AG08395 (cell line): ENCODE data around the gene PSENEN.
A peak's percentile ranks its signal among the peaks of the same experiment; 100 is the strongest.

Experiments used
- DNase-seq: peaks from one replicate; pipeline ENCODE4 v3.0.0; 2012; ENCODE audit warnings: mixed read lengths, low spot score

The PSENEN gene, protein sequence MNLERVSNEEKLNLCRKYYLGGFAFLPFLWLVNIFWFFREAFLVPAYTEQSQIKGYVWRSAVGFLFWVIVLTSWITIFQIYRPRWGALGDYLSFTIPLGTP

DNA sequence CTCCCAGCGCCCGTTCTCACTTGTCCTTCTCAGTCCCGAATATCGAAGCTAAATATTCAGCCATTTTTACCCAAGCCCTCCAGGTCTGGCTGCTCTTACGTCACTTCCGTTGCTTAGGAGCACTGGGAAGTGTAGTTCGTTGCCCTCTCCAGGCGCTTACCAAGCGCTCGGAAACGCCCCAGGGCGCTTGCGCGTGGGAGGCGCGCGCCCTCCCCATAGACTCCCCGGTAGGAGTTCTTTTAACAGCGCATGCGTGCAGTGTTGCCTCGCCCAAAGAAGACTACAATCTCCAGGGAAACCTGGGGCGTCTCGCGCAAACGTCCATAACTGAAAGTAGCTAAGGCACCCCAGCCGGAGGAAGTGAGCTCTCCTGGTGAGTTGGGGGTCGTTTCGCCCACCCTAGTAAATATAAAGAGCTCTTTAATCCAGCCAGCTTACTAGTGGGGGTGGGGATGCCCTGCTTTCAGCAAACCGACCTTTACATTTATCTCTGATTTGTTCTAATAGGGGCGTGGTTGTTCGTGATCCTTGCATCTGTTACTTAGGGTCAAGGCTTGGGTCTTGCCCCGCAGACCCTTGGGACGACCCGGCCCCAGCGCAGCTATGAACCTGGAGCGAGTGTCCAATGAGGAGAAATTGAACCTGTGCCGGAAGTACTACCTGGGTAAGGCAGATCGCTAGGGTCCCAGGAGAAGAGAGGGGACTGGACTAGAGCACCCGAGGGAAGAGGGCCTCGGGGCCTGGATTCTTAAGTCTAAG is at the start of gene PSENEN, which contains the start of gene U2AF1L4:
Gene PSENEN (plus strand): TSS at position 324 of the 759 bp plus-strand sequence. CDS start 280 bp downstream, at position 604.
Gene U2AF1L4 (minus strand): TSS at position 91 of the 759 bp plus-strand sequence. CDS start 27 bp downstream, at position 64.
- peak; percentile 98 for DNase-seq

DNA sequence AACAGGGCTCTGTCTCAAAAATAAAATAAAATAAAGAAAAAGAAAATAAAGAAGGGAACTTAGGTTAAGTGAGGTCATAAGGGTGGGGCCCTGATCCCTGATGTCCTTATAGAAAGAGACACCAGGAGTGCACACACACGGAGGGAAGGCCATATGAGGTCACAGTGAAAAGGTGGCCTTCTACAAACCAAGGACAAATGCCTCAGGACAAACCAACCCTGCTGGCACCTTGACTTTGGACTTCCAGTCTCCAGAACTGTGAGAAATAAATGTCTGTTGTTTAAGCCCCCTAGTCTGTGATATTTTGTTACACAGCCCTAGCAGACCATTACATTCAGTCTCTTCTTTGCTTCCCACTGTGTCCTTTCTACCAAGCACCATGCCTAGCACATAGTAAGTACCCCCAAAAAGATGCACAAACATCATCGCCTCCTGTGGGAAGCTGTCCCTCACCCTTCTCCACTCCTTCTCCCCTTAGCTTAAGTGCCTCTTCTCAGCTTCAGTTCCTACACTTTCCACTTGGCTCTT is 49.5 kb upstream of the PSENEN start:
- DNase-seq, result no peak

- DNase-seq, result no peak
These were observed 48.6 kb upstream of the PSENEN start for GRCh38 chr19:35696835-35697234.

- DNase-seq, result peak; percentile 99
These were observed 43.0 kb upstream of the PSENEN start for GRCh38 chr19:35702223-35703012.

- DNase-seq, result no peak
These were observed 42.1 kb upstream of the PSENEN start for GRCh38 chr19:35703343-35703742.

DNA sequence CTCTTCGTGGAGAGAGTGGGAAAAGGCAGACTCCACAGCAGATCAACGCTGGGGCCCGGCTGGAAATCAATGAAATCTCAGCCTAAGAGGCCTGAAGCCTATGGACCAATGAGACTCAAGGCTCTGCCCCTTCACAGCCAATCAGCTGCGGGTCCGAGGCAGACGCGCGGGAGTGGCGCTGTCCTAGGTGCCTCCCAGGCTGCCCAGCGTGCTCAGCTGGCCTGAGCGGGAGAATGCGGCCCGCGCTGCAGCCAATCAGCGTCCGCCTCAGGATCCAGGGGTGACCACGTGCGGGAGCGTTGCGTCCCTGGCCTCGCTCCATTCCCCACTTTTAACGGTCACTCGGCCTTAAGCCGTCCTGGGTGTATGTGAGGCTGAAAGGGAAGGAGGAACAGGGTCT is 41.2 kb upstream of the PSENEN start, which contains the start of gene ZBTB32:
Gene ZBTB32 (plus strand): TSS at position 341 of the 400 bp plus-strand sequence. CDS start 10,069 bp downstream, outside the sequence.
- peak; percentile 81 for DNase-seq

- no peak for DNase-seq
These were observed 37.1 kb upstream of the PSENEN start for GRCh38 chr19:35708391-35708790.

GRCh38 chr19:35710784-35711723 is 34.4 kb upstream of the PSENEN start:
- DNase-seq, result no peak

- no peak for DNase-seq
These were observed 32.6 kb upstream of the PSENEN start for GRCh38 chr19:35712567-35713505.

DNA sequence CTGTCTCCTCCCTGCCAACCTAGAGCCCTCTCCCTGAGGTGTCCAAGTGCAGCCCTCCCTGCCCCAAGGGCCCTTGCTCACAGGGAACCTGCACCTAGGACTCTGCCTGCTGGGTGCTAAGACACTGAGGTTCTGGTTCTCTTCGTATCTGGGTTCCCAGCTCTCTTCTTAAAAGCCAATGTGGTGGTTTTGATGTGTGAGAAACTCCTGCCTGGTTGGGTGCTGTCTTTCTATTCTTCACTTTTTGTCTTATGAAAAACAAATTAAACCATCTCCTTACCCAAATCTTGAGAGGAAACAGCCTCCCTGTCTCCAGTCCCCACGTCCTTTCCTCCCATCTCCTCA is 32.0 kb upstream of the PSENEN start:
- DNase-seq, result no peak

DNA sequence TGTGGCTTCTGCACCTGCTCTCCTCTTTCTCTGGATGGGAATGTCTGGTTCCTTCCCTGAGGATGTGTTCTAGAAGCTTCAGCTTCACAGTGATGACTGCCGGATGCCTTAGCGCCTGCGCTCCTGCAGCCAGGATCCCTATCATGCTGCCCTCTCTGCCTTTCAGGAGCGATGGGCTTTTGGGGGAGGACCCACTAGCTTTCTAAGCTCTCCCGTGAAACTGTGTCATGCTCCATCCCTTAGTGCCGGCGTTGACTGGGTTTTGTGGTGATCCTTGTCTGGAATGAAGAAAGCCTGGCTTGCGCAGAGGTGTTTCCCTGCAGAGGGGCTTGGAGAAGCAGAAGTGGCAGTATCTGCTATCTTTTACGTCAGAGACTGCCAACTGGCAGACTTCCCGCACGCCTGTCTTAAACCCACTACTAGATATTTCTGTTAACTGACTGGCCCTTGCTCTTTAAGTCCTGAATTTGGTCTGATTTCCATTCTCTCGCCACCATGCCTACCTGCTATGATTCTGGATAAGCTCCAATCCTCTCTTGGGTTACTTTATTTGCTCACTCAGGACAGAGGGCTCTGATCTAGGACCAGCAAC is 31.5 kb upstream of the PSENEN start:
- no peak for DNase-seq

DNA sequence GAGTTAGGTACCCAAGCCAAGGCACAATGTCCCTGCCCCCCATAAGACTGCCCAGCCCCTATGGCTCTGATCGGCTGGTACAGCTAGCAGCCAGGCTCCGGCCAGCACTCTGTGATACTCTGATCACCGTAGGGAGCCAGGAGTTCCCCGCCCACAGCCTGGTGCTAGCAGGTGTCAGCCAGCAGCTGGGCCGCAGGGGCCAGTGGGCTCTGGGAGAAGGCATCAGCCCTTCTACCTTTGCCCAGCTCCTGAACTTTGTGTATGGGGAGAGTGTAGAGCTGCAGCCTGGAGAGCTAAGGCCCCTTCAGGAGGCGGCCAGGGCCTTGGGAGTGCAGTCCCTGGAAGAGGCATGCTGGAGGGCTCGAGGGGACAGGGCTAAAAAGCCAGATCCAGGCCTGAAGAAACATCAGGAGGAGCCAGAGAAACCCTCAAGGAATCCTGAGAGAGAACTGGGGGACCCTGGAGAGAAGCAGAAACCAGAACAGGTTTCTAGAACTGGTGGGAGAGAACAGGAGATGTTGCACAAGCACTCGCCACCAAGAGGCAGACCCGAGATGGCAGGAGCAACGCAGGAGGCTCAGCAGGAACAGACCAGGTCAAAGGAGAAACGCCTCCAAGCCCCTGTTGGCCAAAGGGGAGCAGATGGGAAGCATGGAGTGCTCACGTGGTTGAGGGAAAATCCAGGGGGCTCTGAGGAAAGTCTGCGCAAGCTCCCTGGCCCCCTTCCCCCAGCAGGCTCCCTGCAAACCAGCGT is 30.7 kb upstream of the PSENEN start:
- DNase-seq, result no peak

DNA sequence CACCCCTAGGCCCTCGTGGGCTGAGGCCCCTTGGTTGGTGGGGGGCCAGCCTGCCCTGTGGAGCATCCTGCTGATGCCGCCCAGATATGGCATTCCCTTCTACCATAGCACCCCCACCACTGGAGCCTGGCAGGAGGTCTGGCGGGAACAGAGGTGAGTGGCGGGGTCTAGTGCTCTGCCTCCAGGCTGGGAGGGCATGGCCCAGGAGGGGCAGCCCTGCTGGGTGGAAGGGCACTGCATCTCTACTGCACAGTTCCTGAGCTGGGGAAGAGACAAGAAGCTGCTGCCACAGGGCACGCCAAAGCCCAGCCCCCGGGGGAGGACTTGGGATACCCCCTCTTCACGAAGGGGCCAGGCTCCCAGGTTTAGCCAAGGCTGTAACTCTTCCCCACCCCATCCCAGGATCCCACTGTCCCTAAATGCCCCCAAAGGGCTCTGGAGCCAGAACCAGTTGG is 30.1 kb upstream of the PSENEN start:
- DNase-seq, result no peak

GRCh38 chr19:35715981-35716800 is 29.3 kb upstream of the PSENEN start:
- peak; percentile 70 for DNase-seq

DNA sequence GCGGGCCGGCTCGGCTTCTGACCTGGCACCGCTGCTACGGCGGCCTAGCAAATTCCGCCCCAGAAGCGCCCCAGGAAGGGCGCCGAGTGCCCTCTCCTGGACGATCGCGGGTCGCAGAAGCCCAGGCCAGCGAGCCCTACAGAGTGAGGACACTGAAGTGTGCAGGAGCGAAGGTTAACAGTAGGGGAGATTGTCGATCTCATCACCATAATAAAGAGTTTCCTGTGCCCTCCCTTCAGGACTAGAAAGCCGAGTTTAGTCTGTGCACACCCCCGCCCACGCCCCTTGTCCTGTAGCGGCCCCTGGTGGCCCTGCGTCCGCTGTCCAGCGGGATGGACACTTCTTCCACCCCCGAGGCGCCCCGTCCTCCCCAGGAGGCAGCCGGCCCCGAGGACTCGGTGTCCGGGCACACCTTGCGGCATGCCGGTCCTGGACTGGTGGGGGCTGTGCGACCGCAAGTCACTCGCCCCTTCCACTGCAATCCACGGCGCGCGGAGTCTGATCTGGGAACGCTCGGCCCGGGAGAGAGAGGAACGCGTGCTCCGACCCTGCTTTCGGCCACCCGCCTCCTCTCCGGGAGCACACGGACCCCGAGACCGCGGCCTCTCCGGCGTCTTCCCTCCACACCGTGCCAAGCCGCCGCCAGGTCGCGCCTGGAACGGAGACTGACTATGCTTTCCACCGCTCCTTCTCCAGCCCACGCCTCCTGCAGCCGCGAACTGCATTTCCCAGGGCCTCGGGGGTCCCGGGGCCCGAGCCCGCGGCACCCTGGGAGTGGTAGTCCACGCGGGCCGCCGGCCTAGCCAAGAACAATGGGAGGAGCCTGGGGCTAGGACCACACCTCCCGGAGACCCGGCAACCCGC is 28.4 kb upstream of the PSENEN start:
- DNase-seq, result peak; percentile 99

GRCh38 chr19:35717665-35718344 is 27.6 kb upstream of the PSENEN start, which contains the start of gene KMT2B:
TSS of gene KMT2B (plus strand) at chr19:35718003. CDS start at chr19:35718019, 16 bp downstream.
- DNase-seq, result peak; percentile 97
